Erythroblast (primary cell): Measurements from ENCODE around the gene HNRNPA1L2.

Source experiments
- GATA1 ChIP-seq: IDR thresholded peaks from 2 replicates; pipeline ENCODE4 v1.6.1; 2011; ENCODE audit warnings: low read depth, mild to moderate bottlenecking, control low read depth, low read length, moderate library complexity
- POLR2A ChIP-seq: IDR thresholded peaks from 2 replicates; pipeline ENCODE4 v1.6.1; 2011; ENCODE audit warnings: mild to moderate bottlenecking, low read length

- TF ChIP-seq POLR2A = no peak
- TF ChIP-seq GATA1 = no peak
These were observed 43.0 kb upstream of the HNRNPA1L2 start for GRCh38 chr13:52599037-52599847.
